Measurements from ENCODE around the gene NUTF2. TPM values are rescaled to one million over a fixed set of nuclear protein-coding genes. Genes with fewer than 3 reads are reported as not detected.

The NUTF2 gene
- total and polyA plus RNA-seq, 2 donors (not counting 1 experiment from before 2014, with no cell fraction given), result 50.1 to 87.3 TPM

- Mint-ChIP-seq H3K4me1 (peaks cover 52% of the 10 kb centered on the region), H3K27ac (peak overlapping the region; percentile 84), H3K4me3 (peak overlapping the region; percentile 97), H3K27me3 (no peaks in the 10 kb centered on the region), H3K9me3 (ENCODE audit: insufficient read depth) (no peaks in the 10 kb centered on the region)
- H3K4me2 ChIP-seq (replicated peaks; ENCODE audit: low read depth, low read length, poor library complexity, severe bottlenecking), result peak overlapping the region; percentile 92
- H3K9ac ChIP-seq (ENCODE audit: low read length), result peak overlapping the region; percentile 86
- peaks cover 4 to 8% of the 10 kb centered on the region in 2 experiments for H3K36me3 ChIP-seq (replicated peaks in 1 of 2; ENCODE audit: control extremely low read depth in 1 of 2, control insufficient read depth in 1 of 2, extremely low read depth in 1 of 2, insufficient read depth in 2 of 2, low read length in 1 of 2)
- peaks cover 0 to 2% (median 0%) of the 10 kb centered on the region in 3 donors for H3K9me3 ChIP-seq (ENCODE audit: control extremely low read depth in 1 of 3, control insufficient read depth in 2 of 3, insufficient read depth in 1 of 3, low read length in 2 of 3)
- no peak for ATAC-seq (ENCODE audit: low read depth)
- H3K4me3 ChIP-seq (ENCODE audit: control extremely low read depth in 1 of 5, extremely low read depth in 1 of 5, insufficient read depth in 1 of 5, low read depth in 2 of 5, low read length in 4 of 5), result peak overlapping the region; percentile 56 to 99 (median 92)
- no peak for TF ChIP-seq CTCF (IDR thresholded peaks at IDR 0.05)
- no peak for TF ChIP-seq EZH2 (IDR thresholded peaks at IDR 0.05; ENCODE audit: borderline replicate concordance, insufficient read depth, low read depth, low read length, poor library complexity, severe bottlenecking)
- peaks cover 59% of the 10 kb centered on the region for H3K79me2 ChIP-seq (ENCODE audit: control insufficient read depth, insufficient read depth, low read length)
- ChIA-PET POLR2A (interaction anchor here (0.5 to 1.5 kb wide), 8 partner anchors 11 to 285 kb away, joined by 3 to 11 read pairs (median 4); partner anchors contain the start of gene NUTF2), CTCF (interaction anchor here (1.0 to 2.7 kb wide), 7 partner anchors 9 to 259 kb away, joined by 3 to 48 read pairs (median 5); partner anchors contain the start of gene GFOD2)
- peak overlapping the region; percentile 78 to 80 for H3K27ac ChIP-seq (ENCODE audit: low read length in 2 of 2)
- H4K20me1 ChIP-seq (ENCODE audit: control insufficient read depth, insufficient read depth, low read length, poor library complexity, severe bottlenecking), result peaks cover 15% of the 10 kb centered on the region
- peaks cover 47 to 58% of the 10 kb centered on the region in 2 donors for H3K4me1 ChIP-seq (ENCODE audit: control insufficient read depth in 2 of 2, insufficient read depth in 2 of 2, low read length in 2 of 2)
- no peaks in the 10 kb centered on the region for H3K27me3 ChIP-seq (replicated peaks in 1 of 4; ENCODE audit: control extremely low read depth in 1 of 4, control insufficient read depth in 3 of 4, insufficient read depth in 4 of 4, low read length in 3 of 4)
- intact Hi-C loops (cut with micrococcal nuclease), result loop anchor here (1.0 to 10.0 kb wide), 13 partner anchors 10 to 431 kb away; partner anchors contain the start of genes AGRP, ATP6V0D1, C16orf86 and CTCF
- WGBS (ENCODE audit: insufficient coverage), result under 1% methylated on average over 26 of the region's 26 CpGs
- no peak for DNase-seq
- peak overlapping the region; percentile 90 for H2AFZ ChIP-seq (ENCODE audit: insufficient read depth, low read depth, low read length, poor library complexity, severe bottlenecking)
These were observed 40.9 kb upstream of the NUTF2 start for GRCh38 chr16:67805718-67806427.
